Ascending aorta (tissue), 2 donors: Measurements from ENCODE around the gene VPS37C. TPM values are rescaled to one million over a fixed set of nuclear protein-coding genes. Genes with fewer than 3 reads are reported as not detected.

ENCODE experiments used
- DNase-seq, 2 donors: peaks; one replicate each; pipeline ENCODE4 v3.0.0-alpha.2; 2019; ENCODE audit warnings: low spot score in 2 of 2
- H3K27ac ChIP-seq, 2 donors: fragments of 200-600 bp; sonication (generic); one replicate each; pipeline ENCODE4 v1.5.1; 2016 to 2017; ENCODE audit warnings: mild to moderate bottlenecking in 1 of 2
- H3K27me3 ChIP-seq: fragments of 200-600 bp; sonication (generic); one replicate; pipeline ENCODE4 v1.5.1; 2017
- H3K36me3 ChIP-seq, 2 donors: fragments of 200-600 bp; sonication (generic); one replicate each; pipeline ENCODE4 v1.5.1; 2016
- H3K4me1 ChIP-seq, 2 donors: fragments of 200-600 bp; sonication (generic); one replicate each; pipeline ENCODE4 v1.5.1; 2016 to 2017; ENCODE audit warnings: mild to moderate bottlenecking in 1 of 2
- H3K4me3 ChIP-seq, 2 donors: fragments of 200-600 bp; sonication (generic); one replicate each; pipeline ENCODE4 v1.5.1; 2016 to 2017; ENCODE audit warnings: mild to moderate bottlenecking in 1 of 2
- H3K9me3 ChIP-seq, 2 donors: fragments of 200-600 bp; sonication (generic); one replicate each; pipeline ENCODE4 v1.5.1; 2016
- intact Hi-C: fragments of 100-400 bp; cut with DNase I; formaldehyde crosslinking; loops from one replicate; pipeline ENCODE4 v1.15.1; 2023
- total RNA-seq: library from RNA; depleted of rRNA; stranded (reverse); fragments of >200 nt; gene quantifications from one replicate; pipeline ENCODE4 v1.1.0, GENCODE V29; 2016
- TF ChIP-seq, protein P1 (sequence below), 3 experiments: fragments of 200-600 bp in 2 of 3; fragments of 450-650 bp in 1 of 3; sonication (generic) in 2 of 3; IDR thresholded peaks; one replicate each; pipeline ENCODE4 v1.5.1; 2016 to 2019; ENCODE audit warnings: antibody characterized with exemption in 3 of 3, mild to moderate bottlenecking in 1 of 3, moderate library complexity in 1 of 3

VPS37C gene
- total RNA-seq, 1 donor from 2014 or later, result 25.8 TPM

DNA sequence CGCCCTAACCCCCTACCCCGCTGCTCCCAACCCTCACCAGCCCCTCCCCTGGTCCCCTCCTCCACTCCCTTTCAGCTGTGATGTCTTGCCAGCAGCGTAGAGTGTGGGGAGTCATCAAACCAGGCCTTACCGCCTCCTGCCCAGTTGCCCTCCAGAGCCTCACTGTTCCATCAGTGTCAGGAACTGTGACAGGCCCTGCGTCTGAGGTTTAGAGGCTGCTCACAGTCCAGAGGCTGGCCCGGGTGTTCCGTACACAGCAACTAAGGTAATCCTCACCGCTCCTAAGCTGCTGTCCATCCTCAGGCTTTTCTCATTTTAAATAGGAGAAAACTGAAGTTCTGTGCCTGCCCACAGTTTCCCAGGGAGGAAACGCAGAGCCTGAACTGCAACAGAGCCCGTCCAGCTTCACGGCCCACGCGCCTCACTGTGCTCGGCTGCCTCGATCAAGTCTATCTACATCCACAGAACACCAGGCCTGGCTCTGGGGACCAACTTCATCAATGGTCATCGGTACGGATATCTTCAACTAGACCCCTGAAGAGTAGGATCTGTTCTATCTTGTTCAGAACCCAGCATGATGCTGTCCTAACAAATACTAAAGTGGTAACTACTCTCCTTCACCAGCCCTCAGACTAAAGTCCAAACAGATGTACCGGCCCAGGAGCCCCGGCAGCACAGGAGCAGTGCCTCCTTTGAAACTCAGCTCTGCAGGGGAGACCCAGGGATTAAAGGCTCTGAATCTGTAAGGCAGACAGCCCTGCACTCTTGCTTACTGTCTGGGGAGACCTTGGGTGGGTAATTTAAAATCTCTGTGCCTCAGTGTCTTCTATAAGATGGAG is 10.3 kb downstream of the VPS37C start:
- Histone ChIP-seq H3K4me1 (peaks cover 15 to 44% of the 10 kb centered on the region in 2 donors), H3K27ac (peak overlapping the region; percentile 84 to 88)

GRCh38 chr11:61149624-61150615 is 11.3 kb downstream of the VPS37C start:
- intact Hi-C loops, result loop anchor here (10.0 kb wide), 1 partner anchor 1595 kb away; no protein-coding TSS in a partner anchor
- Histone ChIP-seq H3K27me3 (no peaks in the 10 kb centered on the region), H3K4me1 (peaks cover 15 to 44% of the 10 kb centered on the region in 2 donors), H3K4me3 (no peak overlapping the region), H3K36me3 (peaks cover 3 to 6% of the 10 kb centered on the region in 2 donors), H3K9me3 (peaks cover 0 to 8% of the 10 kb centered on the region in 2 donors), H3K27ac (peak overlapping the region; percentile 84 to 88)
- TF ChIP-seq, protein P1, sequence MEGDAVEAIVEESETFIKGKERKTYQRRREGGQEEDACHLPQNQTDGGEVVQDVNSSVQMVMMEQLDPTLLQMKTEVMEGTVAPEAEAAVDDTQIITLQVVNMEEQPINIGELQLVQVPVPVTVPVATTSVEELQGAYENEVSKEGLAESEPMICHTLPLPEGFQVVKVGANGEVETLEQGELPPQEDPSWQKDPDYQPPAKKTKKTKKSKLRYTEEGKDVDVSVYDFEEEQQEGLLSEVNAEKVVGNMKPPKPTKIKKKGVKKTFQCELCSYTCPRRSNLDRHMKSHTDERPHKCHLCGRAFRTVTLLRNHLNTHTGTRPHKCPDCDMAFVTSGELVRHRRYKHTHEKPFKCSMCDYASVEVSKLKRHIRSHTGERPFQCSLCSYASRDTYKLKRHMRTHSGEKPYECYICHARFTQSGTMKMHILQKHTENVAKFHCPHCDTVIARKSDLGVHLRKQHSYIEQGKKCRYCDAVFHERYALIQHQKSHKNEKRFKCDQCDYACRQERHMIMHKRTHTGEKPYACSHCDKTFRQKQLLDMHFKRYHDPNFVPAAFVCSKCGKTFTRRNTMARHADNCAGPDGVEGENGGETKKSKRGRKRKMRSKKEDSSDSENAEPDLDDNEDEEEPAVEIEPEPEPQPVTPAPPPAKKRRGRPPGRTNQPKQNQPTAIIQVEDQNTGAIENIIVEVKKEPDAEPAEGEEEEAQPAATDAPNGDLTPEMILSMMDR (IDR thresholded peaks at IDR 0.05), result no peak
- DNase-seq, result no peak

More for the DNA sequence above, 10.3 kb downstream of the VPS37C start:
- Histone ChIP-seq H3K27me3 (no peaks in the 10 kb centered on the region), H3K9me3 (peaks cover 0 to 13% of the 10 kb centered on the region in 2 donors), H3K4me3 (no peak overlapping the region), H3K36me3 (no peaks in the 10 kb centered on the region)
- intact Hi-C loops, result loop anchor here (10.0 kb wide), 1 partner anchor 1596 kb away; no protein-coding TSS in a partner anchor
- DNase-seq, result no peak
- TF ChIP-seq, protein P1 (IDR thresholded peaks at IDR 0.05), result no peak

GRCh38 chr11:61147791-61148620 is 13.2 kb downstream of the VPS37C start:
- DNase-seq, result no peak

GRCh38 chr11:61147271-61147670 is 14.0 kb downstream of the VPS37C start:
- no peak for DNase-seq
- H3K9me3 ChIP-seq, result no peaks in the 10 kb centered on the region
- intact Hi-C loops, result no loop called here
- H3K4me3 ChIP-seq, result no peak overlapping the region
- no peaks in the 10 kb centered on the region for H3K27me3 ChIP-seq
- peaks cover 3 to 6% of the 10 kb centered on the region in 2 donors for H3K36me3 ChIP-seq
- no peak overlapping the region for H3K27ac ChIP-seq
- TF ChIP-seq, protein P1 (IDR thresholded peaks at IDR 0.05), result no peak
- H3K4me1 ChIP-seq, result peaks cover 6 to 29% of the 10 kb centered on the region in 2 donors

More at GRCh38 chr11:61147791-61148620, 13.2 kb downstream of the VPS37C start:
- no peaks in the 10 kb centered on the region for H3K27me3 ChIP-seq
- TF ChIP-seq, protein P1 (IDR thresholded peaks at IDR 0.05), result no peak
- no peak overlapping the region for H3K27ac ChIP-seq
- no peak overlapping the region for H3K4me3 ChIP-seq
- peaks cover 14 to 36% of the 10 kb centered on the region in 2 donors for H3K4me1 ChIP-seq
- intact Hi-C loops, result no loop called here
- no peaks in the 10 kb centered on the region for H3K9me3 ChIP-seq
- peaks cover 3 to 6% of the 10 kb centered on the region in 2 donors for H3K36me3 ChIP-seq

GRCh38 chr11:61146416-61146815 is 14.8 kb downstream of the VPS37C start:
- Histone ChIP-seq H3K27me3 (no peaks in the 10 kb centered on the region), H3K36me3 (peaks cover 3 to 6% of the 10 kb centered on the region in 2 donors), H3K4me3 (no peak overlapping the region), H3K9me3 (no peaks in the 10 kb centered on the region), H3K27ac (no peak overlapping the region), H3K4me1 (peaks cover 4 to 26% of the 10 kb centered on the region in 2 donors)
- intact Hi-C loops, result no loop called here
- TF ChIP-seq, protein P1 (IDR thresholded peaks at IDR 0.05), result no peak
- DNase-seq, result no peak
